CD14-positive monocyte (primary cell): ENCODE results near the gene VMP1. TPM values are rescaled to one million over a fixed set of nuclear protein-coding genes. Genes with fewer than 3 reads are reported as not detected.

Experiments
- DNase-seq, 3 donors: peaks; one replicate each; pipeline ENCODE4 v3.0.0-alpha.2; 2011 to 2022
- H2AFZ ChIP-seq: 2 replicates; pipeline ENCODE4 v1.6.0; 2012; ENCODE audit warnings: mild to moderate bottlenecking, low read depth, low read length, inconsistent platforms; ENCODE audit not compliant: insufficient read depth, poor library complexity, severe bottlenecking
- H3K27ac ChIP-seq, 2 donors: 1 replicate in 1 of 2; 2 replicates in 1 of 2; pipeline ENCODE4 v1.5.1; 2012 to 2013; ENCODE audit warnings: low read length in 2 of 2, control low read depth in 1 of 2, inconsistent platforms in 1 of 2, low read depth in 1 of 2, mild to moderate bottlenecking in 1 of 2
- H3K27me3 ChIP-seq, 2 donors: one replicate each; pipeline versions ENCODE4 v1.6.0 to v1.6.1; 2011 to 2013; ENCODE audit warnings: low read length in 2 of 2; ENCODE audit not compliant: control insufficient read depth in 2 of 2, insufficient read depth in 2 of 2
- H3K36me3 ChIP-seq, 2 donors: replicated peaks in 1 of 2; 1 replicate in 1 of 2; 2 replicates in 1 of 2; pipeline versions ENCODE4 v1.5.1 to v1.6.1; 2012 to 2013; ENCODE audit warnings: low read length in 2 of 2, control low read depth in 1 of 2, inconsistent platforms in 1 of 2, mild to moderate bottlenecking in 1 of 2; ENCODE audit not compliant: insufficient read depth in 2 of 2, control insufficient read depth in 1 of 2
- H3K4me1 ChIP-seq, 2 donors: 1 replicate in 1 of 2; 2 replicates in 1 of 2; pipeline versions ENCODE4 v1.5.1 to v1.6.1; 2012 to 2013; ENCODE audit warnings: low read length in 2 of 2, control low read depth in 1 of 2, inconsistent platforms in 1 of 2, mild to moderate bottlenecking in 1 of 2, moderate library complexity in 1 of 2; ENCODE audit not compliant: insufficient read depth in 2 of 2, control insufficient read depth in 1 of 2
- H3K4me2 ChIP-seq: replicated peaks from 2 replicates; pipeline ENCODE3; 2012; ENCODE audit warnings: low read length, moderate library complexity, mild to moderate bottlenecking; ENCODE audit not compliant: poor library complexity, severe bottlenecking; ENCODE audit errors: extremely low read depth
- H3K4me3 ChIP-seq, 3 experiments: fragments of 200-600 bp in 1 of 3; sonication (generic) in 1 of 3; replicated peaks in 1 of 3; 1 replicate in 2 of 3; 2 replicates in 1 of 3; pipeline ENCODE4 v1.5.1; 2011 to 2013; ENCODE audit warnings: low read length in 3 of 3, mild to moderate bottlenecking in 3 of 3, control low read depth in 2 of 3, low read depth in 2 of 3, inconsistent platforms in 1 of 3, moderate library complexity in 1 of 3
- H3K79me2 ChIP-seq: 2 replicates; pipeline ENCODE4 v1.6.0; 2012; ENCODE audit warnings: mild to moderate bottlenecking, control low read depth, inconsistent platforms, low read length, moderate library complexity; ENCODE audit not compliant: insufficient read depth
- H3K9ac ChIP-seq: 2 replicates; pipeline ENCODE4 v1.6.0; 2017; ENCODE audit warnings: low read length, mild to moderate bottlenecking; ENCODE audit not compliant: insufficient read depth, poor library complexity, severe bottlenecking
- H3K9me3 ChIP-seq, 2 donors: replicated peaks in 1 of 2; 1 replicate in 1 of 2; 2 replicates in 1 of 2; pipeline versions ENCODE4 v1.5.1 to v1.6.1; 2012 to 2013; ENCODE audit warnings: low read length in 2 of 2, control low read depth in 1 of 2; ENCODE audit not compliant: control insufficient read depth in 1 of 2, insufficient read depth in 1 of 2
- H4K20me1 ChIP-seq: 2 replicates; pipeline ENCODE4 v1.6.0; 2012; ENCODE audit warnings: mild to moderate bottlenecking, low read length, control low read depth, moderate library complexity; ENCODE audit not compliant: insufficient read depth
- H3K27ac Mint-ChIP-seq, 7 donors: one replicate each; pipeline ENCODE4 v1.8.0; 2020; ENCODE audit warnings: mild to moderate bottlenecking in 7 of 7, mixed read lengths in 7 of 7, moderate library complexity in 6 of 7, inconsistent platforms in 2 of 7
- H3K27me3 Mint-ChIP-seq, 3 donors: one replicate each; pipeline ENCODE4 v1.8.0; 2021 to 2022; ENCODE audit warnings: low read depth in 3 of 3, mild to moderate bottlenecking in 3 of 3, mixed read lengths in 3 of 3, moderate library complexity in 3 of 3, inconsistent platforms in 1 of 3
- H3K36me3 Mint-ChIP-seq, 2 donors: one replicate each; pipeline ENCODE4 v1.8.0; 2020; ENCODE audit warnings: mixed read lengths in 2 of 2, inconsistent platforms in 1 of 2, mild to moderate bottlenecking in 1 of 2
- H3K4me1 Mint-ChIP-seq: one replicate; pipeline ENCODE4 v1.8.0; 2020; ENCODE audit warnings: mild to moderate bottlenecking, mixed read lengths
- H3K4me3 Mint-ChIP-seq, 2 donors: one replicate each; pipeline ENCODE4 v1.8.0; 2020; ENCODE audit warnings: mild to moderate bottlenecking in 2 of 2, mixed read lengths in 2 of 2, moderate library complexity in 1 of 2
- H3K9me3 Mint-ChIP-seq, 7 donors: one replicate each; pipeline ENCODE4 v1.8.0; 2020 to 2022; ENCODE audit warnings: mixed read lengths in 7 of 7, mild to moderate bottlenecking in 6 of 7, moderate library complexity in 6 of 7, inconsistent platforms in 2 of 7
- whole genome bisulfite sequencing: methylation state at CpG from one replicate; pipeline ENCODE4 v1.1.5; 2013; ENCODE audit warnings: missing lambda C conversion rate; ENCODE audit not compliant: insufficient coverage; 5-methylcytosine and 5-hydroxymethylcytosine counted together
- intact Hi-C, 2 donors: fragments of 100-400 bp; cut with micrococcal nuclease; formaldehyde crosslinking; loops; one replicate each; pipeline versions ENCODE4 v1.15.0 to v1.15.1; 2023
- polyA plus RNA-seq, 3 donors: library from polyadenylated mRNA; depleted of rRNA in 1 of 3; unstranded in 2 of 3; stranded (reverse) in 1 of 3; fragments of 300-500 nt in 2 of 3; fragments of >200 nt in 1 of 3; fragmentation: Illumina TruSeq in 2 of 3; gene quantifications; 1 replicate in 2 of 3; 2 replicates in 1 of 3; pipeline ENCODE4 v1.2.3, GENCODE V29; 2012 to 2021
- TF ChIP-seq, protein P1 (sequence below): fragments of 200-600 bp; IDR thresholded peaks from one replicate; pipeline ENCODE4 v1.8.0; 2022; ENCODE audit warnings: antibody characterized with exemption, mild to moderate bottlenecking

Gene VMP1
- polyA plus RNA-seq, 3 donors: 246 to 511 (median 386) TPM

DNA sequence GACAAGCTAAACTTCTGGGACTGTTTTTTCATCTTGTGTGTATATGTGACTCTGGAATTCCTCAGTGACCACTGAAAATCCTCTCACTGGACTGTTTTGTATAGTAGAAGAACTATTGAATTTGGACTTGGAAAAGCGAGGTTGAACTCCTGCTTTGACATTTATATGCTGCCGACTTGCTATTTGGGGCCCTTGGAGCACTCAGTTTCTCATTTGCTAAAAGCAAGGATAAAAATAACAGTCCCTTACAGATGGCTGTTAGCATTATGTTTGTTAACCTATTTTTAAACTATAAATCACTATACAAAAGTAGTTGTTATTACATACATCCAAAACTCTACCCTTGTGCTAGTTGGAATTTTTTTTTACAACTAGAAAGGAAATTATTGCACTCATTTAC lies 9.0 kb downstream of the VMP1 start:
- Histone ChIP-seq H2AFZ (no peak overlapping the region), H3K36me3 (peaks cover 12 to 32% of the 10 kb centered on the region in 2 donors), H3K27ac (peak overlapping the region in 1 of 2 donors; percentile 65), H3K9ac (no peak overlapping the region), H4K20me1 (peaks cover 91% of the 10 kb centered on the region), H3K4me1 (peaks cover 26 to 44% of the 10 kb centered on the region in 2 donors), H3K9me3 (no peaks in the 10 kb centered on the region), H3K4me2 (no peak overlapping the region), H3K27me3 (no peaks in the 10 kb centered on the region), H3K79me2 (peaks cover 100% of the 10 kb centered on the region), H3K4me3 (no peak overlapping the region)
- H3K27me3 Mint-ChIP-seq: peaks cover 0 to 2% (median 0%) of the 10 kb centered on the region in 3 donors
- intact Hi-C loops: no loop called here
- H3K4me1 Mint-ChIP-seq: peaks cover 55% of the 10 kb centered on the region
- H3K36me3 Mint-ChIP-seq: peaks cover 30 to 54% of the 10 kb centered on the region in 2 donors
- no CpG with 5 or more reads among the region's 2 CpGs for WGBS
- H3K4me3 Mint-ChIP-seq: no peak overlapping the region
- no peaks in the 10 kb centered on the region for H3K9me3 Mint-ChIP-seq
- peak overlapping the region in 1 of 7 donors; percentile 57 for H3K27ac Mint-ChIP-seq
- TF ChIP-seq, protein P1, sequence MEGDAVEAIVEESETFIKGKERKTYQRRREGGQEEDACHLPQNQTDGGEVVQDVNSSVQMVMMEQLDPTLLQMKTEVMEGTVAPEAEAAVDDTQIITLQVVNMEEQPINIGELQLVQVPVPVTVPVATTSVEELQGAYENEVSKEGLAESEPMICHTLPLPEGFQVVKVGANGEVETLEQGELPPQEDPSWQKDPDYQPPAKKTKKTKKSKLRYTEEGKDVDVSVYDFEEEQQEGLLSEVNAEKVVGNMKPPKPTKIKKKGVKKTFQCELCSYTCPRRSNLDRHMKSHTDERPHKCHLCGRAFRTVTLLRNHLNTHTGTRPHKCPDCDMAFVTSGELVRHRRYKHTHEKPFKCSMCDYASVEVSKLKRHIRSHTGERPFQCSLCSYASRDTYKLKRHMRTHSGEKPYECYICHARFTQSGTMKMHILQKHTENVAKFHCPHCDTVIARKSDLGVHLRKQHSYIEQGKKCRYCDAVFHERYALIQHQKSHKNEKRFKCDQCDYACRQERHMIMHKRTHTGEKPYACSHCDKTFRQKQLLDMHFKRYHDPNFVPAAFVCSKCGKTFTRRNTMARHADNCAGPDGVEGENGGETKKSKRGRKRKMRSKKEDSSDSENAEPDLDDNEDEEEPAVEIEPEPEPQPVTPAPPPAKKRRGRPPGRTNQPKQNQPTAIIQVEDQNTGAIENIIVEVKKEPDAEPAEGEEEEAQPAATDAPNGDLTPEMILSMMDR: no peak
- no peak for DNase-seq

GRCh38 chr17:59719526-59719925 lies 12.1 kb downstream of the VMP1 start:
- Histone ChIP-seq H3K9ac (no peak overlapping the region), H3K36me3 (peaks cover 12 to 32% of the 10 kb centered on the region in 2 donors), H3K27ac (peak overlapping the region in 1 of 2 donors; percentile 63), H3K4me1 (peaks cover 42 to 46% of the 10 kb centered on the region in 2 donors), H3K4me2 (no peak overlapping the region), H3K9me3 (no peaks in the 10 kb centered on the region), H3K79me2 (peaks cover 100% of the 10 kb centered on the region), H4K20me1 (peaks cover 66% of the 10 kb centered on the region), H3K27me3 (no peaks in the 10 kb centered on the region), H2AFZ (no peak overlapping the region), H3K4me3 (no peak overlapping the region)
- H3K27me3 Mint-ChIP-seq: peaks cover 0 to 2% (median 0%) of the 10 kb centered on the region in 3 donors
- TF ChIP-seq, protein P1: no peak
- intact Hi-C loops: no loop called here
- no peak overlapping the region for H3K4me3 Mint-ChIP-seq
- no peak overlapping the region for H3K27ac Mint-ChIP-seq
- H3K36me3 Mint-ChIP-seq: peaks cover 28 to 48% of the 10 kb centered on the region in 2 donors
- peaks cover 69% of the 10 kb centered on the region for H3K4me1 Mint-ChIP-seq
- no peak for DNase-seq
- H3K9me3 Mint-ChIP-seq: no peaks in the 10 kb centered on the region
